Stimulated activated CD8-positive, alpha-beta memory T cell treated with anti-CD3 and anti-CD28 coated beads, Interleukin-7, amount 100 ng/mL, for 24 hours (primary cell): Measurements from ENCODE around the gene CCDC106.
A peak's percentile ranks its signal among the peaks of the same experiment; 100 is the strongest.

Source experiments
- DNase-seq: peaks from one replicate; pipeline ENCODE4 v3.0.0-alpha.2; 2020; ENCODE audit warnings: low read depth

Gene CCDC106

DNA sequence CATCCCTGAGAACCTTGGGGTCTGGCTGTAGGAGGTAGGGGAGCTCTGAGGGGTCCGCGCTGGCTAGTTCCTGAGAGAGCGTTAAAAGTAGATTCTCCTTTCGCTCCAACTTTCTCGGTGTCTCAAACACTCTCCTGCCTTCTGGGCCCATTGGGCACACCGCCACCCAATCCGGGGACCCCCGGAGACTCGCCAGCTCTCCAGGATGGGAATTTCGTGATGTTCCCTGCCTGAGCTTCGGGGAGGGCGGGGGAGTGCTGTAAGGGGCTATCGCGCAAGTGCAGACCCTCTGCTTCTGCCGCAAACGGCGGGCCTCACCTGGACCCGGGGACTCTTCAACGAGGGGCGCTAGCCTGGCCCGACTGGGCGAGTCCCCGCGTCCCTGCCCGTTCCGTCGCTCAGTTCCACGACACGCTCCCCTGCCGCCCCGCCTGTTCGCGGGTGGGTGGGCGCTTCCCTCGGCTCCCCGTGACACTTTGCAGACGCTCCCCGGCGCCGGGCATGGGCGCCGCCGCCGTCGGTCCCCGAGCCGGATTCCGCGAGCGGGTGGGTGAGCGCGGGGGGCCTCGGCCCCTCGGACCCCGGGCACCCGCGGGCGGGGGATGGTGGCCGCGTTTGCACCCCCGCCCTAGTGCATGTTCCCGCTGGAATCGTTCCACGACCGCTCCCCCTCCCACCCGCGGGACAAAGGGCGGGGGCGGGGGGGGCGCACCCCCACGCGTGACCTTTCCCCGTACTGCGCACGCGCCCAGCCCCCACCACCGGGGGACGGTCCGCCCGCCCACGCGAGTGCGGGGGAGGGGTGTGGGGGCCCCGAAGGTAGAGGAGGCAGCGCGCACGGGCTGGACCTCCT is at the start of gene CCDC106:
TSS of gene CCDC106 (plus strand) at position 481 of the 853 bp plus-strand sequence. CDS start 835 bp downstream, outside the sequence.
- no peak for DNase-seq

DNA sequence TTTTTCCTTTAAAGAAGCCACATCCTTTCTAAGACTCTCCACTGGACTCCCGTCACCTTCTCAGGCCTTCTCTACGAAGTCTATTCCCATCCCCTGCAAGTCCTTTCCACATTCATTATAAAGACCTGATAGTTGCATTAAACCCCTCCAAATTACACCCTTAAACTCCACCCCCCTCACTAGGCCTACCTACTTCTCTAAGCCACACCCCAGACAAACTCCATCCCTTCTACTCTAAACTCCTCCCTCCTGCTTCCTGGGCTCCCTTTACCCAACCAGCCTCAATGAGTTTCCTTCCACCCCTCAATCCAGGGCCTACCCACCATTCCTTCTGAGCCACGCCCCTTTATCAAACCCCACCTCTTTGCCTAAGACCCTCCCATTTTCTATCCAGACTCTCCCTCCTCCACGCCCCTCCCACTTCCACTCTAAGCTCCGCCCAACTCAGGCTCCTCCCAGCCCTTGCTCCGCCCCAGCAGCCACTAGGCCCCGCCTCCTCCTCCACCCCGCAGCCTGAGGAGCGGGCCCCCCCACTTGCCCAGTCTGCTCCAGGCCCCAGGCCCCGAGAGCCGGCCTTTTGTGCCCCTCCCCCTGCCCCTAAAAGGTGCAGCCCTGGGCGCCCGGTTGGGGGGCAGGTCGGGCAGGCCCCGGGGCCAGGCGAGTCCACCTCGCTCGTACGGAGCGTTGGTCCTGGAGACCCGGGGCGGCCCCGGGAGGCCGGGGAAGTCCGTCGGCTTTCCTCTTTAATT is 49.1 kb upstream of the CCDC106 start:
- peak; percentile 89 for DNase-seq

DNA sequence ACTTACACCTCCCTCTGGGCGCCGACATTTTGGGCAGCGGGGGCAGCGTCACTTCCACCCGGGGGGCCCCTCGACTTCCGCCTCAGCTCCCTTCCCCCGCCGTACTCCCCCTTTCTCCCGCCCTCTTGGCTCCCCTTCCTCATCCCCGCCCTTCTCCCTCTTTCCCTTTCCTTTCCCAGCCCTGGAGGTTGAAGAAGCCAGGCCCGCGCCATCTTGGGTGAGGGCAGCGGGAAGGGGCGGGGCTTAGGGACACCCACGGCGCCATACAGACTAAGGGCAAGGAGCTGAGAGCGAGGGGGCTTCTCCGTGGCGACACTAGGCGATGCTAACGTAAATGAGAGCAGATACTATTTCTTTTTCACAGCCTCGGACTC is 48.6 kb upstream of the CCDC106 start, which contains the start of gene FIZ1:
TSS of gene FIZ1 (minus strand) at position 50 of the 374 bp plus-strand sequence. CDS start 1,652 bp downstream, outside the sequence.
- DNase-seq = peak; percentile 92

DNA sequence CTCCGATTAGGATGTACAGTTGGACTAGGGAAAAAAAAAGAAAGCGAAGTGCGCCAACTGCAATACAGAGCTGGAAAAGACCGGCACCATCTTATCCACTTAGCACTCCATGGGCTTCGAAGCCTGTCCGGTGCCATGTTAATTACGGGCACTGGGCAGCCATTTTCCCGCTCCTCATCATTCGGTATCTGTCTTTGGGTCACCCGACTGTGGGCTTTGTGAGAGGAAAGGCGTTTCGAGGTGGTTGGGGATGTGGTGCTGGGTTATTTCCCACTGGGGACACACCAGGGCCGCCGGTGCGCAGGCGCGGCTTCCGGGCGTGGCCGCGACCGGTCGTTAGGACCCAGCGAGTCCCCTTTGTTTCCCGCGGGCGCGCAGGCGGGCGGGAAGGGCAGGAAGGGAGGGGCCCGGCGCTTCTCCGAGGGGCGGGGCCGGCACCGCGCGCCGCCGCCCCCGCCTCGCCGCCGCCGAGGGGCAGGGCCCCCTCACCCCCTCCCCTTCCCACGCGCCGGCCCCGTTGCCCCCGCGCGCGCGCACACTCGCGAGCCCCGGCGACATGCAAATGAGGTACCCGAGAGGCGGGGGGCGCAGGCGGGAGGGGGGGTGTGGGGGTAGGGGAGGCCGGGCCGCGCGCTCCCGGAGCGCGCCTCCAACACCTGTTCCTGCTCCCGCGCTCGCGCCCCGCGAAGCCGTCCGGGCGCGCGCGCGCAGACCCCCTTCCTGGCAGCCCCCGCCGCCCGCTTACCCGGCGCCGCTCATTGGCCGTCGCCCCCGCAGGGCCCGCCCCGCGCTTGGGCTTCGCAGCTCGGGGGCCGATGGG is 48.0 kb upstream of the CCDC106 start, which contains the start of gene ZNF524:
TSS of gene ZNF524 (plus strand) at position 447 of the 820 bp plus-strand sequence. CDS start 1,825 bp downstream, outside the sequence.
- peak; percentile 68 for DNase-seq

DNA sequence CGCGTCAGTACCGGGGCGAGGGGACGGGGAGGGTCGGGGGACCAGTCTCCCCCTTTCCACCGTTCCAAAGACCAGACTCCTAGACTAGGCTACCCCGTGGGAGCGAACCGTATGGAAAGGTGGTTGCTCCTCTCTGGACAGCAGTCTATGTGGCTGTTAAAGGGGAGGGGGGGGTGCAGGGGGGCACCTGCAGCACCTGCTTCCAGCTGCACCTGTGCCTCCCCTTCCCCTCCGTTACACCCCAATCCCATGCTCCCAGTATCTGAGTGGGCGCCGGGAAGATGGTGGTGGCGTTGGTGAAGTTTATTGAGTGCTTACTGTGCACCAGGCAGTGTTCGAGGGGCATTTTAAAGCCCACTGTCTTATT is 47.4 kb upstream of the CCDC106 start:
- no peak for DNase-seq

DNA sequence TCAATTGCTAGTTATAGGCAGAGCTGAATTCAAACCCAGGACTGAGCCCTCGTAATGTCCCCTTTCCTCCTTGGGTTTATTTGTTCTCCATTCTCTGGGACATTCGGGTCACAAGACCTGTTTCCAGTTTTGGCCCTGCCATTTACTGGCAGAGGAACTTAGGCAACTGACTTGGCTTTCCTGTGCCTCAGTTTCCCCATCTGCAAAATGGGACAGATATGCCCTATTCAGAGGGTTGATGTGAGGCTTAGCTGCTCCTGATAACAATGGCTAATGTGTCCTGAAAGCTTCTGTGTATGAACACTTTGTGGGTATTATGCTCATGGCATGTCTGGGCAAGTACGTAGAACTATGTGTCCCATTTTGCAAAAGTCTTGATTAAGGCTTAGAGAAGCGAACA is 46.9 kb upstream of the CCDC106 start:
- no peak for DNase-seq

DNA sequence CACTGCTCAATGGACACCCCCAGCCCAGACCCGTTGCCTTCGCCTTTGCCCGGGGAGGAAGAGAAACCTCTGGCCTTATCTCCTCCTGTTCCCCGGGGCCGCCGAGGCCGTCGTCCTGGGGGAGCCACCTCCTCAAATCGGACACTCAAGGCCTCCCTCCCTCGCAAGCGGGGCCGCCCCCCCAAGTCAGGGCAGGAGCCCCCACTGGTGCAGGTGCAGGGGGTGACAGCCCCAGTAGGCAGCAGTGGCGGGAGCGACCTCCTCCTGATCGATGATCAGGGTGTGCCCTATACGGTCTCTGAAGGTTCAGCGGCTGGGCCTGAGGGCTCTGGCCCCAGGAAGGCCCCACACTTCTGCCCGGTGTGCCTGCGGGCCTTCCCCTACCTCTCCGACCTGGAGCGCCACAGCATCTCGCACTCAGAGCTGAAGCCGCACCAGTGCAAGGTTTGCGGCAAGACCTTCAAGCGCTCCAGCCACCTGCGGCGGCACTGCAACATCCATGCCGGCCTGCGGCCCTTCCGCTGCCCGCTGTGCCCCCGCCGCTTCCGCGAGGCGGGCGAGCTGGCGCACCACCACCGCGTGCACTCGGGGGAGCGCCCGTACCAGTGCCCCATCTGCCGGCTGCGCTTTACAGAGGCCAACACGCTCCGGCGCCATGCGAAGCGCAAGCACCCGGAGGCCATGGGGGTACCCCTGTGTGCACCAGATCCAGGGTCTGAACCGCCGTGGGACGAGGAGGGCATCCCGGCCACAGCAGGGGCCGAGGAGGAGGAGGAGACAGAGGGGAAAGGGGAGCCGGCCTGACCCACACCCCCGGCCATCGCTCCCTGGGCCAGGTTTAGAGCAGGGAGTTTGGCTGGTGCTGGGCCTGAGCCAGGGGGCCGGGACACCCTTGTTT is 45.7 kb upstream of the CCDC106 start:
- DNase-seq = no peak

DNA sequence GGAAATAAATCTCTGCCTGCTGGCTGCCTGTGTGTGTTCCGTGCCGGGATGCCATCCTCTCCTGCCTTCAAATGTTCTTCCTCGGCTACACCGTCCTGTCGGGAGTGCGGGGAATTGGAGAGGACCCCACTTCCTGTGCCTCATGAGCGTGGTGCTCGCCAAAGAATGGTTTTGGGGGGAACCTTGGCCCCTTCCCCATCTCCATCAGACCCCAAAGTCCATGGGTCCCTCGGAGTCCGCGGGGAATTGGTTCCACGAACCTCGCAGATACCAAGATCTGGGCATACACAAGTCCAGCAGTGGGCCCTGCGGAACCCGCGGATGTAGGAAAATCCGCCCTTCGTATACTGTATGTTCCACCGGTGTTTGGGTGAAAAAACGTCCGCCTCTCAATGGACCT is 44.9 kb upstream of the CCDC106 start:
- DNase-seq = no peak

DNA sequence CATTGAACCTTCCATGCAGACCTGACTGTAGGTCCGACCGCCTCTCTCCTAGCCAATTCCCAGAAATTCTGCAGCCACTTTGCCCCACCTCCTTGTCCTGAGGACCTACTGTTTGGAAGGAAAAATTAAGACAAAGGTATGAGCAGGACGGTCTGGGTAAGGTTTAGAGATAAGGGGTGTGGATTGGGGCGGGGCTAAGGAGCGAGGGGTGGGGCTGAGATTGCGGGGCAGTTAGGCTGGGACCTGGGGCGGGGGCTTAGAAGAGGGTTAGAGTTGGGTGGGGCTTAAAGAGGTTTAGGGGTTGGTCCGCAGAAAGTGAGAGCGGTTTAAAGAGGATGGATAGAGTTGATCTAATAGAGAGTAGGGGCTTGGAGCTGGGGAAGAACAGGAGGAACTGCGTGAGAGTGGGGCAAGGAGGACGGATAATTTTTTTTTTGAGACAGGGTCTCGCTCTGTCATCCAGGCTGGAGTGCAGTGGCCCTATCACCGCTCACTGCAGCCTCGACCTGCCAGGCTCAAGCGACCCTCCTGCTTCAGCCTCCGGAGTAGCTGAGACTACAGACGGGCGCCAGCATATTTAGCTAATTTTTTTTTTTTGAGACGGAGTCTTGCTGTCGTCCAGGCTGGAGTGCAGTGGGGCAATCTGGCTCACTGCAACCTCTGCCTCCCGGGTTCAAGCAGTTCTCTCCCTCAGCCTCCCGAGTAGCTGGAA is 44.3 kb upstream of the CCDC106 start:
- DNase-seq = no peak

DNA sequence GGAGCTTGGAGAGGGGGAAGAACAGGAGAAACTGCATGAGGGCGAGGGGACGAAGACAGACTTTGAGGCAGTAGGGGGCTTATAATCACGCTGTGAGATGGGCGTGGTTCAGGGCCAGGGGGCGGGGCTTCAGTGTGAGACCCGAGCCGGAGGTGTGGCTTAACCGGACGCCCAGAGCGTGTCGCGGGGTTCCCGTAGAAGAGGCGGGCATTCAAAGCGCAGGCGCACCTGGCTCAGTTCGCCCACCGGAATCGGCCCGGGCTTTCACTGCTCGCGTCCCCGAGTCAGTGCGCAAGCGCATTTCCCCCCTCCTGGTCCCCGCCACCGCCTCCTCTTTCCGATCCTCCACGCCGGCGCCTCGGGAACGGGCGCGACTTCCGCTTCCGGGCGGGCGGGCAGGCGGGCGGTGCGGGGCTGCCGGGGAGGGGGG is 42.8 kb upstream of the CCDC106 start:
- DNase-seq = peak; percentile 98

DNA sequence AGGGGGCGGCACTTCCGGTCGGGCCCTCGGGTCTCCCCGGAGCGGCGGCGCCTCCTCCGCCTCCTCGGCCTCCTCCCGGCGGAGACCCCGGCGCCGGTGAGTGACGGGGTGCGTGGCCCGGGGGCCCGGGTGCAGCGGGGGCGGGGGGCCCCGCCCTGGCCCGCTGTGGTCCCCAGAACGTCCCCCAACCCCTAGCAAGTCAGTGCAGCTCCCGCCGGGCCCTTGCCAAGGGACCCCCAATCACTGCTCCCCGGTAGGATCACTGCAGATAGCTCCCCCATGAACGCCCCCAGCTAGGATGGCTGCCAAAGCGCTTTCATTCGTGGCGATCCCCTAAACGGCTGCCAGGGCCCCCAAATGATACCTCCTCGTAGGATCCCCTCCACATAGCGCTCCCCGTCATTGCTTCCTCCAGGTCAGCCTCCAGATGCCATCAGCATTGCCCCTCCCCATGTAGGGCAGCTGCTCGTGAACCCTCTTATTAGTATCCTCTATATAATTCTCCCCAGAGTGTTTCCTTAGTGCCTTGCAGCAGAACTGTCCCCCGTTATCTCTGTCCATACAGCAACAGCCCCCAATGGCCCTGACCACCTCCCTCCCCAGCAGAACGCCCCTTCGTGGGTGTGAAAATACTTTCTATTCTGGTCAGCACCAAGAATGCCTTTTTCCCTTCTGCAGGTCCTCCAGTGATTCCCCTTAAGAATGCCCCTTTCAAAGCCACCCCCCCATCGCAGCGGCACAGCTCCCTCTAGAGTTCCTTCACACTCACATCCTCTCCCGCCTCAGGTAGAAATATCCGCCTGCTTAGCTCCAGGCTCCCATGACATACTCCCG is 42.2 kb upstream of the CCDC106 start, which contains the start of gene ZNF865:
TSS of gene ZNF865 (plus strand) at position 11 of the 834 bp plus-strand sequence. CDS start 7,972 bp downstream, outside the sequence.
- DNase-seq = no peak

DNA sequence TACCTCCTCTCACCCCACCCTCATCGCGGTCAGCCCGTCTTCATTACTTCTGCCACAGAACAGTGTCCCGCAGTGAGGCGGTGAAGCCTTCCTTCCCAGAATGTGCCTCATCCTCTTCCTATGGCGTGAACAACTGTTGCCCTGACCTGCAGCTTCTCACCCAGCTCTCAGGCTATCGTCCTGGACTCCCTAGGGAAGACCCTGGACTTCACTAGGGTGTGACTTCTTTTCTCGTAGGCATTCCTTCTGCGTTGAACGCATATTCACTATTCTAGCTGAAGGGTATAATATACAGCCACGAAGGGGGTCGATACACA is 41.6 kb upstream of the CCDC106 start:
- DNase-seq = no peak

DNA sequence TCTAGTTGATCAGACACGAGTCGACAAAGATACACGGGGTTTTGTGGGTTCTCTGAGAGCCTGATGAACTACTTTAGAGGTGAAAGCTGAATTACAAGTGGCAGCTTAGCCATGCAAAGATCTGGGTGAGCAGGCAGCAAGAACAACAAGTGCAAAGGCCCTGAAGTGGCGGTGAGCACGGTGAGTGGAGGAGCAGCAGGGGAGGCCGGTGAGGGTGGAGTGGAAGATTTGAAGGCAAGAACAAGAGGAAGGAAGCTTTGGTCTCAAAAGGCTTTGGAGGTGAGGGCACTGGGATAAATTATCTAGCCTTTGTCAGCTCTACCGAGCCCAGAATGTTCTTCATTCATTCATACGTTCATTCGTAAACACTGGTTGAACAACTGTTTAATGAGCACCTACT is 41.2 kb upstream of the CCDC106 start:
- no peak for DNase-seq

DNA sequence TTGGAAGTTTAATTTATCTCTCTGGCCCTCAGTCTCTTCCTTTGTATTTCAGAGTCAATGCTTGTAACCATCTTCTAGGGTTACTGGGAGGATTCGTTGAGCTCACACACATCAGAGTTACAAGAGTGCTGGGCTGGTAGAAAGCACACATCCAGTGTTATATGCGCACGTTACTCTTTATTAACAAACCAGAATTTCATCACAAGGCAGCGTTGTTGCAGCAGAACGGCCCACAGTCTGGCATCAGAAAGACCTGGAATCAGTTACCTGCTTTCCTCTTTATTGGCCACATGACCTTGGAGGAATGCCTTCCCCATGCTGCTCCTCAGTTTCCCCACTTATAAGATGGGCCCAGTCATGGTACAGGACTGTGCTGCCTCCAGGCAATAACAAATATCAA is 38.7 kb upstream of the CCDC106 start:
- DNase-seq = no peak

DNA sequence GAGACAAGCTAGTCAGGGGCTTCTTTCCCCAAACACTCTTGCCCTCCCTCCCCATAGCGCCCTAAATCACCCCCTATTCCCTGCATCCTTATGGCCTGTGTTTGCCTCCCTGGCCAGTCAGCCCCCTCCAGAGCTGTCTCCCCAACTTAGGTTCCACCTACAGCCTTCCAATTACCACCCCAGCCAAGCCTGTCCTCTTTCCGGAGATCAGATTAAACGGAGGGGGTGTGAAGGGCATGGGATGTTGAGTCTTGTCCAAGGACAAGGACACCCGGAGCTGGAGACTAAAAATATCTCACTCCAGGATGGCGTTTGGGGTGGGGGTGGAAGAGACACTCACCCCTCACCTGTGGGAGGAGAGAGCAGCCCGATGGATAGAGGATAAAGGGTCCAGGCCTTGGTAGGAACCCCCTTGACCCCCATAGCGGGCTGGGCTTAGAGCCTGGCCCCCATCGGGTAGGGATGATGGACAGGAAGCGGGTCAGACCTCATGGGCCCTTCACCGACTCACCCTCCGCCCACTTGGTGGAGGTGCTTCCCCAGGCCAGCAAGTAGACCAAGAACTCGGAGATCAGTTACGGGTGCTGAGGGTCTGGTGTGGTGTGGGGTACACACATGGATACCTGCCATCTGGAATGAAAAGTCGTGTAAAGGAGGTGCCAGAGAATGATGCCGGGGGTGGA is 36.6 kb upstream of the CCDC106 start:
- no peak for DNase-seq

DNA sequence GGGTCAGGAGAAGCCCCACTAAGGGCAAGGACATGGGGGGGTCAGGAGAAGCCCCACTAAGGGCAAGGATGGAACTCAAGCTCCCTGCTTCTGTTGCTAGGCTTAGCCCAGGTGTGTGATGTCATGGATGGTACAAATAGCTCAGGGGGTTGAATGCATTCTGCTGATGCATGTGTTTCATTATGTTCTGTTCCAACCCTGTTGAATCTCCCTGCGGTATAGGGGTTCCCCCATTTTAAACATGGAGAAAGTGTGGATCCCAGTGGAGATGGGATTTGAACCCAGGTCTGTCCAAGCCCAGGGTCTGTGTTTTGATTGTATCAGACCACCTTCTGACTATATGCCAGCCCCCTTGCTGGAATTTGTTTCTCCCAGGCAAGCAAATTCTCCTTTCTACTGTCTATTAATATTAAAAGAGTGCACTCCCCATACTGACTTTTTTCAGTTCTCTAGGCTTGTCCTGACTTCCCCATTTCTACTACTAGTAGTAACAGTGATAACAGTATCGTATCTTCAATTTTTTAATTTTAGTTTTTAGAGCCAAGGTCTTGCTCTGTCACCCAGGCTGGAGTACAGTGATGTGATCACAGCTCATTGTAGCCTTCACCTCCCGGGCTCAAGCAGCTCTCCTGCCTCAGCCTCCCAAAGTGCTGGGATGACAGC is 35.9 kb upstream of the CCDC106 start:
- DNase-seq = no peak

DNA sequence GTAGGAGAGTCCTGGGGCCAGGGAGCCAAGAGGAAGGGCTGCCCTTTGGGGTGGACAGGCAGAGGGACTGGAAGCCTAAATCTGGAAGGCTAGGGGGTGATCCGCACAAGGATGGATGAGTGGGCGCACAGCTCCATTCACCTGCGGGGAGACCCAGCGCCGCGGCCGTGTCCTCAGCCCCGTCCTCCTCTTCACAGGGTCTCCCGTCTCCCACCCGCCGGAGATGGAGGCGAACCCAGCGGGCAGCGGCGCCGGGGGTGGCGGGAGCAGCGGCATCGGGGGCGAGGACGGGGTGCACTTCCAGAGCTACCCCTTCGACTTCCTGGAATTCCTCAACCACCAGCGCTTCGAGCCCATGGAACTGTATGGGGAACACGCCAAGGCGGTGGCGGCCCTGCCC is 34.6 kb upstream of the CCDC106 start:
- DNase-seq = no peak

DNA sequence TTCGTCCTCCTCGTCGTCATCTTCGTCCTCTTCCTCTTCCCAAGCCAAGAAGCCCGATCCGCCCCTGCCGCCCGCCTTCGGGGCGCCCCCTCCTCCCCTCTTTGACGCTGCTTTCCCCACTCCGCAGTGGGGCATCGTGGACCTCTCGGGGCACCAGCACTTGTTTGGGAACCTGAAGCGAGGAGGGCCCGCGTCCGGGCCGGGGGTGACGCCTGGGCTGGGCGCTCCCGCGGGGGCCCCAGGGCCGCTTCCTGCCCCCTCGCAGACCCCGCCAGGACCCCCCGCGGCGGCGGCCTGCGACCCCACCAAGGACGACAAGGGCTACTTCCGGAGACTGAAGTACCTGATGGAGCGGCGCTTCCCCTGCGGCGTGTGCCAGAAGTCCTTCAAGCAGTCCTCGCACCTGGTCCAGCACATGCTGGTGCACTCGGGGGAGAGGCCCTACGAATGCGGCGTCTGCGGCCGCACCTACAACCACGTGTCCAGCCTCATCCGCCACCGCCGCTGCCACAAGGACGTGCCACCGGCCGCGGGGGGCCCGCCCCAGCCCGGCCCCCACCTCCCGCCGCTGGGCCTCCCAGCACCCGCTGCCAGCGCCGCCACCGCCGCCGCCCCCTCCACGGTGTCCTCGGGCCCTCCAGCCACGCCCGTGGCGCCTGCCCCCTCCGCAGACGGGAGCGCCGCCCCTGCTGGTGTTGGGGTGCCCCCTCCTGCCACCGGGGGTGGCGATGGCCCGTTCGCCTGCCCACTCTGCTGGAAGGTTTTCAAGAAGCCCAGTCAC is 33.9 kb upstream of the CCDC106 start:
- DNase-seq = no peak
